Measurements from ENCODE around the gene TSACC.
"Not testable (repeated sequence)": the region's sequence is repeated elsewhere in the genome, so short reads cannot be mapped to it uniquely, and the experiment has no call there.

The TSACC gene

DNA sequence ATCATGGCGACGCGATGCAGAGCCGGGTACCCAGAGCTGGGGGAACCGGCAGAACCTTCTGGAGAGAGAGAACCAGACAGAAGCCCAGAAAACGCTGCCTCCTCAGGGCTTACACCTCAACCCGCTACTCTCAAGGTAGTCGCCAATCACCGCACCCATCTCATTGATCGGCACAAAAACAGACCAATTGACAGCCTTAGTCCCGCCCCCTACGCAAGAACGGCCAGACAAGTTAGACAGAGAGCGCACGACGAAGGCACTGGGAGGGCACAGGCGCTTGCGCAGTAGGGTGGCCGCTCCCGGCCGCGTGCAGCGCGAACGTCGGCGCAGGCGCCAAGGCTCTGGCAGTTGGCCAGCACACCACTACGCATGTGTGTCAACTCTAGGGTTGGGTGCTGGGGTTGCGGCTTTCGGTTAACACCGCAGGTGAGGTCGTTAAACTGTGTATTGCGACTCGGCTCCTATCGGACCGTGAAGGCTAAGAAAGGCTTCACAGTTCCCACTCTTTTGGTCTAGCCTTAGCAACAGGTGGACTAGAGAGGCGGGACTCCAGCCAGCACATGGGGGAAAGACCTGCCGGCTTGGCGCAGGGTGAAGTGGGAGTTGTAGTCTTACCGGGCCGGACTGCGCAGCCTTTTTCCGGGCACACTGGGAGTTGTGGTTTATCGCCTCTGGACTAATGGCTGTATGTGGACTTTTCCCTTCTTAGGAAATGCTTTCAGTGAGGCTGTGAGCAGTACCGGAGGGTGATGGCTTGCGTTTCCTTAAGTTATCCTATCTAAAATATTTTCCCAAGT, at the start of gene TSACC, which contains the start of gene CCT3:
Gene TSACC, plus strand, starts transcription at position 347 of the 797 bp plus-strand sequence. CDS start 1,232 bp downstream, outside the sequence.
Gene CCT3, minus strand, starts transcription at position 113 of the 797 bp plus-strand sequence. Its CDS starts 108 bp downstream, at position 5.
- DNase-seq, result peak; percentile 99 to 100

DNA sequence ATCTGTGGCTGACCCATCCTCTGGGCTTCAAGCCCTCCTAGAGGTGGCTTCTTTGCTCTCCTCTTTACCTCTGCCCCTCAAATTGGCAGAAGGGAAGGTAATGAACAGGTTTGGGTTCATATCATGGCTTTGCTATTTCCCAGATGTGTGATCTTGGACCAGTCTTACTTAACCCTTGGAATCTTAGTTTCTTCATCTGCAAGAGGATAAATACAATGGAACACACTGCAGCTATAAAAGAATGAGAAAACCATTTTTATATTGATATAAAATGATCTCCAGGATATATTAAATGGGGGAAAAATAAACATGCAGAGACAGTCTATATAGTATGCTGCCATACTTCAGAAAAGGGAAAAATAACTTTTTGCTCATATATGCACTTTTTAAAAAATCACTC, 48.5 kb upstream of the TSACC start:
- DNase-seq, result no peak

DNA sequence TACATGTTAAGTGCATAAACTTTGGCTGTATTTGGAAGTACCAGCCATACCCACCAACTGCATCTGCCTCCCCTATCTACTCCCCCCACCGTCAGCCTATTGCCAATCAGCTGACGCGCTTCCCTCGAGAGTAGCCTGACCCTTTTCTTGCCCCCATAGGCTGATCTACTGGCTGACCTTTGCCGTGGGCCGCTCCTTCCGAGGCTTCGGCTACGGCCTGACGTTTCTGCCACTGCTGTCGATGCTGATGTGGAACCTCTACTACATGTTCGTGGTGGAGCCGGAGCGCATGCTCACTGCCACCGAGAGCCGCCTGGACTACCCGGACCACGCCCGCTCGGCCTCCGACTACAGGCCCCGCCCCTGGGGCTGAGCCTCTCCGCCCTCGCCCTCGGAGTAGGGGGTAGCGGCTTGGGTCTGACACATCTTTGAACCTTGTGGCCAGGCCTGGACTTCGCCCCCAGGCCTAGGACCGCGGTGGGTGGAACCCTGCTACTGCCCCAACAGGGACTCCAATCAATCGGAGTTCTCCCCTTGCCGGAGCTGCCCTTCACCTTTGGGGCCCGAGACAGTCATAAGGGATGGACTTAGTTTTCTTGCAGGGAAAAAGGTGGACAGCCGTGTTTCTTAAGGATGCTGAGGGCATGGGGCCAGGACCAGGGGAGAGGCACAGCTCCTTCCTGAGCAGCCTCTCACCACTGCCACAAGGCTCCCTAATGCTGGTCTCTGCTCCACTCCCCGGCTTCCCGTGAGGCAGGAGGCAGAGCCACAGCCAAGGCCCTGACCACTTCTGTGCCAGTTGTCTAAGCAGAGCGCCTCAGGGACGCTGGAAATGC, 46.9 kb upstream of the TSACC start:
- DNase-seq, result peak; percentile 32 to 48

DNA sequence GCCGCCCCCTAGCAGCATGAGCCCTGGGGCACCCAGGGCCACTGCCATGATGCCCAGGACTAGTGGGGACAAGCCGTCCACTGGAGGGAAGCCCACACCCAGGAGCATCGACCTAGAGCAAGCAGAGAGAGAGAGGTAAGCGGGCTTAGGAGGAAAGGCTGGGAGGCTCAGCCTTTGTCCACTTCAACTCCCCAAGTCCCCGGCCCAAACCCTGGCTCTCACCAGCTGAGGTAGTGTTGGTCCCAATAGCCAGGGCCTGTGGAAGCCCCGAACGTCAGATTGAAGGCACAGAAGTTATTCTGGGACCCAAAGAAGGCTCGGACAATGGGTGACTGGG, 45.3 kb upstream of the TSACC start:
- no peak for DNase-seq

DNA sequence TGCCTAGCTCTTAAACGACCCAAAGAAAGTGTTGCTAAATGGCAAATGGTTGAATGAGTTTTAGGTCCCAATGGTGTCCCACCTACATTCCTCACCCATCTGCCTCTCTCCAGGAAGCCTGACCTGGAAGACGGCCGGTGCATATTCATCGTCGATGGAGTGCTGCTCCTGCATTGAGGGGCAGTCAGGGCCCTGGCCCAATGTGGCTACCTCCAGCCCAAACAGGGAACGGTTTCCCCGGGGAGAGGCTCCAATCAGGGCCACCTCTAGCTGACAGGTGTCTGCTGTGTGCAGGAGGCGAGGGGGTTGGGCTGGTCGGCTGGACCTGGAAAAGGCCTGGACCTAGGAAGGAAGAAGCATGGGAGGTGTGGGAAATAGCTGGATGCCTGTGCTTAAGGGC, 44.4 kb upstream of the TSACC start:
- DNase-seq, result no peak

DNA sequence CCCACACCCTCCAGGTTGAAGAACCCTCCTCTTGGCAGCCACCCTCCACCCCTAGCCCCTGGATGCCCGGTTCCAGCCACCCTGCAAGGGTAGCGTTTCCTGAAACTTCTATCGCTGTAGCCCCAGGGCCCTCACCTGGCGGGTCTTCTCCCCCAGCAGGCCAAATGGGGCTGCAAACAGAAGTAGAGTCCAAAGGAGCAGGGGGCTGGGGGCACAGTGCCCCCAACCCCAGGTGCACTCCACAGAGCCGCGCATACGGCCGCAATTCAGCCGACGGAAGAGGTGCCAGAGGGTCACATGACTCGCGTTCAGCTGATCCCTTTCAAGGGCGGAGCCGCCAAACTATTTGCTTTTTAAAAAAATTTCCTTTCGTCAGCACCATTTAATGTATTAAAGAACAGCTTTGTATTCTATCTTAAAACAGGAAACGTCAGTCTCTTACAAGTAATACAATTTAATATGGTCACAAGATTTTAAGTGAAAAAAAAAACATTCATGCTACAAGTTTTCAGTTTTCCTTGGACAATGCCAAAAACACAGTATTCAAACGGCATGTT, 42.9 kb upstream of the TSACC start, which contains the start of gene GLMP:
Gene GLMP, minus strand, starts transcription at position 289 of the 557 bp plus-strand sequence. Its CDS starts 34 bp downstream, at position 255.
- peak; percentile 61 to 67 for DNase-seq

DNA sequence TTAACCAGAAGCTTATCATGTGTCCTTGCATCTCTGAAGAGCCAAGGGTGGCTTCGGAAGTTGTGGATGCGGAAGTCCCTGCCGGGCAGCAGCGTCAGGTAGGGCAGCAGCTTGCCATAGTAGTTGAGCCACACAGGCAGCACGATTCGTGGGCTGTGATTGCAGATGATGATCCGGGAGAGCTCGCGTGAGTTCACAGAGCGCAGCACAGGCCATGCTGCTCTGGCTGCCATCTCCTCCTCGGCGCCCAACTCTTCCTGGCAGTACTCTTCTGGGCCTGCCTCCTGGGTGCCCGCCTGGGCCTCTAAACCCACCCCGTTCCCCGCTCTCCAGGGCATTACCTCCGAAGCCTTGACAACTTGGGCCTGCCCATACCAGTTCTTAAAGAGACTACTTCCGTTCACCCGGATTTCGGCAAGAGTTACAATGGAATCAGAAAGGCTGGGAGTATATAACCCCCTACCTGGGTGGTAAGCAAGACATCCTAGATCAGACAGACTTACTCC, 39.4 kb upstream of the TSACC start, which contains the start of gene VHLL:
Gene VHLL, minus strand, starts transcription at position 456 of the 506 bp plus-strand sequence. Its CDS starts 118 bp downstream, at position 338.
- DNase-seq, result no peak

DNA sequence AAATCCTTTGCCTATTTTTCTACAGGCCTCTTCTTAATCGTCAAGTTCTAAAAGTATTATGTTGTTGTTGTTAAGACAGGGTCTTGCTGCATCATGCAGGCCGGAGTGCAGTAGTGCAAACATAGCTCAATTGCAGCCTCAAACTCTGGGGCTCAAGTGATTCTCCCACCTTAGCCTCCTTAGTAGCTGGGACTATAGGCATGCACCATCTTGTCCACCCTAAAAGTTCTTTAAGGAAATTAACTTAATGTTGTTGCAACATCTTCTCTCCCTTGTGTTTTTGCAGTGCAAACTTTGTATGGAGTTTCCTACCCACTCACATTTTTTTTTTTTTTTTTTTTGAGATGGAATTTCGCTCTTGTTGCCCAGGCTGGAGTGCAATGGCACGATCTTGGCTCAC, 35.1 kb upstream of the TSACC start:
- no peak for DNase-seq

DNA sequence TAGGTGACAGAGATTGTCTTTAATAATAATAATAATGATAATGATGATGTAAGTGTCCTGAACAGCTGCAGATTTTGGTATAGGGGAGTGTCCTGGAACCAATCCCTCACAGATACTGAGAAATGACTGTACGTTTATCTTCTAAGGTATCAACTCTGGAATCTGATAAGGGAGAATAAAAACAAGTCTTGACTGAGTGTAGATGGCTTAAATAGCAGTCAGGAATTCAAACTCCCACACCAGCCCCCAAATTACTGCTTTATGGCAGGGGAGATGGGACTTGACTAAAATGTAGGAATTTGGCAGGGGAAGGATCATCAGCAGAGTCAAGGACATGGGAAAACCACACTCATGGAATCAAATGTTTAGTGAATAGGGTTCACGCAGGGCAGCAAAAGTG, 33.1 kb upstream of the TSACC start:
- DNase-seq, result no peak

DNA sequence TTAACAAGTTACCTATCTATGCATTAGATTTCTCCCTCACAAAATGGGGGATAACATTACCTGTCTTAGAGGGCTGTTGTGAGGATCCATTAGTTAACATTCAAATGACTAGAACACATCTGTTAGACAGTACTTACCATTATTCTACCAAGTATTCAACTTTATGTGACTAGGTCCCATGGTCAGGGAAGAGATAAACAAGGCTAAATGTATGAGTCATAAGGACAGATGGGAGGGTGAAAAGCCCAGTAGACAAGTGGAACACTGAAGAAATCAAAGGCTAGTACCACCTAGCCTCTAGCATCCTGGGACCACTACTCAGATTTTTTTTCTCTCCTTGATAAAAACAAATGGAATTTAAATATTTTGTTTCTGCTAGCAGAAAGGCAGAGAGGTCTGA, 30.2 kb upstream of the TSACC start:
- DNase-seq, result no peak

DNA sequence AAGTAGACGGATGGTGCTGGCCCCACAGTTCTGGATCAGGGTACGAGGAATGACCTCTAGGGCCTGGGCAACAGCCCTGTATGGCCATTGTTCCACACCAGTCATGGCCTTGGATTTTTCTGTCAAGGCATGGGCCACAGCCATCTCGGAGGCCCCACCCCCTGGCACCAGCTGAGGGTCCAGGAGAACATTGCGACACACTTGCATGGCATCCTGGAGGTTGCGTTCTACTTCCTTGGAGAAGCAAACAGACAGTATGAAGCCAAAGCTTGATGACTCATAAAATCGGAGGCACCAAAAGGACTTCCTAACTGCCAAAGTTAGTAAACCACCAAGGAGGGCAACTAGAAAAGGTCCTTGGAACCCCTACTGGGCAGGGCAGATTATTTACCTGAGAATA, 27.4 kb upstream of the TSACC start:
- DNase-seq, result no peak

DNA sequence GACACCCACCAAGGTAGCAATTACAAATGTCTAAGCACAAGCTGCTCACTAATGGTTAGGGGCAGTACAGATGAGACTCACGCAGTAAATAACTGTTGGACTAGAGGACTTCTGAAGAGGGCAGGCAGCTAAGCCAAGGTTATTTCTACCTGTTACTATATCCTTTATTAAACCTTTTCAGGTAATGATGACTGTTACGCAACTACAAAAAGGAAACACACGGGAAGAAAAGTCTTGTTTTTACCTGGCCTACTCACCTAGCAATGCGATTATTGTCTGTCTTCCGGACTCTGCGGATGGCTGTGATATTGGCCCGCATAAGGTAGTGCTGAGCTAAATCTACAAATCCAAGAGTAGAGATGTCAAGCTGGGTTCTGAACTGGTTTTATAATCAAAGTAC, 21.4 kb upstream of the TSACC start:
- DNase-seq, result no peak

DNA sequence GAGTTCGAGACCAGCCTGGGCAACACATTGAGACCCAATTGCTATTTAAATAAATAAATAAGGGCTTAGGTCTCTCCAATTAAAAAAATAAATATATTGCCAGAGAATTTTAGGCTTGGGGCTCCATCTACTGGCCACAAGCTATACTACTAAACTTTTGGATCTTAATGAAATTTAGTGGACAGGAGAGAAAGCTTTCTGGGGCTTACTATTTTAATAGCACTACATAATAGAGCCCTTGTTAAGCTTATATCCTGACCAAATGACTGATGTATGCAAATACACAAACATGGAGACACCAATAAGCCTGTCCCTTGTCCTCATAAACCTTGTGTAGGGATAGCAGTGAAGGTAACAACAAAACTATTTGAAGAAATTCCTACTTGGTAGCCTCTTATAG, 18.7 kb upstream of the TSACC start:
- DNase-seq, result no peak

DNA sequence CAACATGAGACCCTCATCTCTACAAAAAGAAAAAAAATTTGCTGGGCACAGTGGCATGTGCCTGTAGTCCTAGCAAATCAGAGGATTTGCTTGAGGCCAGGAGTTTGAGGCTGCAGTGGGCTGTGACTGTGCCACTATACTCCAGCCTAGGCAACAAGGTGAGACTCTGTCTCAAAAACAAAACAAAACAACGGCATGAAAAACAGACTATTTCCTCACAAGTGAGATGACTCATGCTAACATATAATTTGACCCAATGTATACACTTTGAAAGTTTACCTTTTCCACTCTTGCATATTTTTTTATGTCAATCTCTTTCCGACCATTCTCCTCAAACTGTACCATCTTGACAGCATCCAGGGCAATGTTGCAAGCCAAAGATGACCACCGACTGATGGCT, 17.8 kb upstream of the TSACC start:
- no peak for DNase-seq

DNA sequence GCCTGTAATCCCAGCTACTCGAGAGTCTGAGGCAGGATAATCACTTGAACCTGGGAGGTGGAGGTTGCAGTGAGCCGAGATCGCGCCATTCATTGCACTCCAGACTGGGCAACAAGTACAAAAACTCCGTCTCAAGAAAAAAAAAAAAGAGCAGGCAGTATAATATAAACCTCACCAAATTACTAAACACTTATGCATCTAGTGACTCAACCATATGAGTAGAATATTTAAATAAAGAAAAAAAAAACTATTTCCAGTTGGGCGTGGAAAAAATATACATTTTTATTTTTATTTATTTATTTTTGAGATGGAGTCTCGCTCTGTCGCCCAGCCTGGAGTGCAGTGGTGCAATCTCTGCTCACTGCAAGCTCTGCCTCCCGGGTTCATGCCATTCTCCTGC, 15.1 kb upstream of the TSACC start:
- DNase-seq, result not testable (repeated sequence)

DNA sequence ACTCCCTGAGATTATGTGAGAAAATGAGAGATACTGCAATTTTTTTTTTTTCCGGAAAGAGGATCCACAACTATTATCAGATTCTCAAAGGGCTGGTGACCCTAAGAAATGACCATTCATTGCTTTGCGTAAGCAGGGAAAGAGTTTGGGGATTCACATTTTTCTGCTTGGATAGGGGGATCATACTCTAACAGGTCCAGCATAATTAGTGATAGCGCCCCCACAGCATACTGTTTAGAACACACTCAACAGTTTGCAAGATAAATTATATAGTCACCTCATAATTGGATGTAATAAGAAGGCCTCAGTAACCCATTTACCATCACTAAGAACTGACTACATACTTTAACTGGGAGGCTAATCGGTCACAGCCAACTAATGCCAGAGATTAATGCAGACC, 2.1 kb upstream of the TSACC start:
- no peak for DNase-seq

DNA sequence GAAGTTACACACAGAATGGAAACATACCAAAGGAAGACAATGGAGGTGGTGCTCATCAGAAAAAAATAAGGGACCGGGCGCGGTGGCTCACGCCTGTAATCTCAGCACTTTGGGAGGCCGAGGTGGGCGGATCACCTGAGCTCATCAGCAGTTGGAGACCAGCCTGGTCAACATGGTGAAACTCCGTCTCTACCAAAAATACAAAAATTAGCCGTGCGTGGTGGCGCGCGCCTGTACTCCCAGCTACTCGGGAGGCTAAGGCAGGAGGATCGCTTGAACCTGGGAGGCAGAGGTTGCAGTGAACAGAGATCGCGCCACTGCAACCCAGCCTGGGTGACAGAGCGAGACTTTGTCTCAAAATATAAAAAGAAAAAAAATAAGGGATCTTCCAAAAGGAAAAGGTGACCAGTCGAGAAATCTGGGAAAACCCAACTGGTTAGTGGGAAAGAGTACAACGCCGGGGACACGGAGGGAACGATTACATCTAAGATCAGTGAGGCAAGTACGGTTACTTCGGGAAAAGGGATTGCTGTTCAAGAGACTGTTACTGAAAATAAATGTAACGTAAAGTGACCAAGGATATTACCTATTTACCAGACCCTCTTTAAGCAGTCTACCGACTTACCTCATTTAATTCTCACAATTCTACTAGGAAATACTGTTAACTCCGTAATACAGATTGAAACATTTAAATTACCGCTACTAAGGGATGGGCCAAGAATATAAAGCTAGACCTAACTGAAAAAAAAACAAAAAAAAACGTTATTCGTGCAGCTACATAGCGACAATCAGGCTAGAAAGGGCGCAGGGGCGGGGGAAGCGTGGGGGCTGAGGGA, 1.1 kb upstream of the TSACC start:
- DNase-seq, result peak in 1 of 2 experiments; percentile 38

DNA sequence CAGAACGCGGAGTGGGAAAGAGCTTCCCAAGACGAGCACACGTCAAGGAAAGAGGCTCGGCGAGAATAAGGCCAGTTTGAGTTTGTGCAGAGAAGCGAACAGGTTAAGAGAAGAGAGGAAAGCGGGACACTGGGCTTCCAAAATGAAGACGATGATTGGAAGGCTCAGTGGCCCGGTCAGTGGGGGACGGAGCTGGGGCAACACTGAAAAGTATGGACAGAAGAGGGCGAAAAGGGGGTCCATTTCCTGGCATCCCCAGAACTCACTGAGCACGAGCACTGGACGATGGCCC, 492 bp upstream of the TSACC start:
- no peak for DNase-seq

DNA sequence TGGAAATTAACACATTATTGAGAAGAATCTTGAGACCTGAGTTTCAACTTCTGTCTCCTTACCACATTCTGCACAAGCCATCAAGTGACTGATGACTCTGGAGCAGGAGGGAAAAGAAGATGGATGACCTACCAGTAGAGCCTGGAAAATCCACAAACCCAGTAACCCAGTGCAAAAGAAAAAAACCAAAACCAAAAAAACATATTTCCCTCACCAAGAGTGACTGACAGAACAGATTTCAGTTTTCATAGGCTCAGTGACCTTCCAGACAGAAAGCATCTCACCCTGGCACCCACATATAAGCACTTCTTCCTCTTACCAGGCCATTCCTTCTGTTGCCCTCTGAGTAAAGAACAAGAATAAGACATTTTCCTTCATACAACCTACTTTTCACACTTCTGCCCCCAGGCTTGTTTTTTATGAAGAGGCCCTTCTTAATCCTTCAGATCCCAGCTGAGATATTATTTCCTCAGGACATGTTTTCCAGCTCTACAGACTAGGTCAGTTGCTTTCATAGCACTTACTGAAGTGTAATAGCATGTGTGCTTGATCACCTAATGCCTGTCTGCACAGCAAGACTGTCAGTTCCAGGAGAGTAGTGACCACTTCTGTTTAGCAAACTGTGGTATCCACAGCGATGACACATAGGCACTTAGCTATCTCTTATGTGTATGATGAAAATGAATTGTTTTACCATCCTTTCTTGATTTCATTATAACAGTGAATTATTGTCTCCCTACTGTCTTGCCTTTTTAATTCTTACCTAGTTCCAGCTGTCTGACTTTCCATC, 4.0 kb downstream of the TSACC start:
- no peak for DNase-seq

DNA sequence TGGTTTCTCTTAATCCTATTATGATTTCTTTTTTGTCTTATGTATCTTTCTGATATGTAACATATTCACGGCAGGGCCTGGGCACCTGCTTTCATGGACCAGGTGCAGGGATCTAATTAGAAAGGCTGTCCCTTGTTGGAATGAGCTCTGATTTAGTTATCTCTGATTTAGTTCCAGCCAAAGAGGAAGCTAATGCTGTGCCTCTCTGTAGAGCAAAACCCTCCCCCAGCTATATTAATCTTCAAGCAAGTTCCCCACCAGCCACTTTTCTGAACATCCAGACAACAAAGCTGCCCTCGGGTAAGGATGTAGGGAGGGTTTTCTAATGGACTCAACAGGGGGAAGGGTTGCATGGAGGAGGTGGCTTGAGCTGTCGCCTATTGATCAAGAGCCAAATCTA, 6.1 kb downstream of the TSACC start:
- DNase-seq, result no peak

DNA sequence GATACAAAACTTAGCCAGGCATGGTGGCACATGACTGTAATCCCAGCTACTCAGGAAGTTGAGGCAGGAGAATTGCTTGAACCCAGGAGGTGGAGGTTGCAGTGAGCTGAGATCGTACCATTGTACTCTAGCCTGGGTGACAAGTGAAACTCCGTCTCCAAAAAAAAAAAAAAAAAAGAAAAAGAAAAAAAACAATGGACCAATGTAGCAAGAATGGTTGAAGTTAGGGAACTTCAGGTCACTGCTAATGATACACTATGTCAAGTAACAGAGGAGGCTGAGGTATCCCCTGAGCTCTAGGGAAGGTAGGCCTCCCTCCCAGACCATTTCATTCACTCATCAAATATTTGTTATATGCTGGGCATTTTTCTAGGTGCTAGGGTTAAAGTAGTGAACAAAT, 7.7 kb downstream of the TSACC start:
- DNase-seq, result not testable (repeated sequence)

DNA sequence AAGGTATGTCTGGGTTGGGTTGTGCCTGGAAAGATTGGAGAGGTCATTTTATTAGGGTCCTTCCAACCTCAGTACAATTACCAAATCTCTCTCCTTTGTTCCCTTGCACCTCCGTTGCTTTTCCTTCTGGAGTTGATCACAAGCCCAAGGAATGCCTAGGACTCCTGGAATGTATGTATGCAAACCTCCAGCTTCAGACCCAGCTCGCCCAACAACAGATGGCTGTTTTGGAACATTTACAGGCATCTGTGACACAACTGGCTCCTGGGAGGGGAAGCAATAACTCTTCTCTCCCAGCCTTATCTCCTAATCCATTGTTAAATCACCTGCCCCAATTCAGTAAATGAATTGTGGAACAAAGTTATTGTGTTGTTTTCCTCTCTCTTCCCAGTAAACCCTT, 8.3 kb downstream of the TSACC start:
- no peak for DNase-seq

All from activated T-cell treated with anti-CD3 and anti-CD28 coated beads, Interleukin-2, amount 50 U/mL, for 48 hours (primary cell).